Measurements from ENCODE around the gene NODAL.

NODAL gene

DNA sequence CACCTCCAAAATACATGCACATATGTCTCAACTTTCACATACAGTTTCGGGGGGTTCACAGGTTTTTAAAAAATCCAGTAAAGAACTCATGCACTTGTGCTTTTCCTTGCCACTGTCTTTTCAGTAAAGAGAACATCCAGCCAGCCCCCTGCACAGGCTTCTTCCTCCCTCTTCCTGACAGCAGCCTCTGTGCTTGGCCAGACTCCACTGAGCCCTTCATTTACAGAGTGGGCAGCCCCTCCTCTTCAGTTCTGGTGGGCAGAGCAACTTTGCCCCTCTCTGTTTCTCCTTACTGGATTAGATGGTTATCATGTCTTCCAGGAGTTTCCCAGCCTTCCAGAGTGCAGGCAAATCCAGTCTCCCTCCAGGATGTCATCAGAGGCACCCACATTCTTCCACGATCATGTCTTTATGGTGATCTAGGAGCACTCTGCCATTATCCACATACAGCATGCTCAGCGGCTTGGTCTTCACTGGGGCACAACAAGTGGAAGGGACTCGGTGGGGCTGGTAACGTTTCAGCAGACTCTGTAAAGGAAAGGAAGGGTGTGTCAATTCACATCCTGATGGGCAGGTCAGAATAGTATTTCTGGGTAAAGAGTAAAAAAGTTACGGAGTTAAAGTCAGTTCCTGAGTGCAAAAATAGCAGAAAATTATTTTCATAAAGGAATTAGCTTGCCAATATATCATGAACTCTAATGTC, 8.8 kb downstream of the NODAL start:
- DNase-seq = no peak

DNA sequence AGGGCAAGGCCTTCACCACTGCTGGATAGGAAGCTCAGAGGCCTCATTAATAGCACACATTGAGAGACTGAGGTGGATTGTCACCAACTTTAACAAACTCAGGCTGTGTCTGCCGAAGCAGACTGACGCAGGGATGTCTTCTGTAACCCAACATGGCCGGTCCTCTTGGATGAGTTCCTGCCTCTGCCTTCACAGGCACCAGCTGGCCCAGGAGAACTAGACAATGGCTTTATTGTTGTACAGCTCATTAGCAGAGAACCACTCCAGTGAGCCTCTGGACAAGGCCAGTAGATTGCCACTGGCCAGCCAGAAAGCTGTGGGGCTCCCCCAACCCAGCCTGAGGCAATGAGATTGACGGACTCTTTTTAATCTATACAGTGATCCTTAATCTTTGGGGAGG, 9.4 kb downstream of the NODAL start:
- no peak for DNase-seq

DNA sequence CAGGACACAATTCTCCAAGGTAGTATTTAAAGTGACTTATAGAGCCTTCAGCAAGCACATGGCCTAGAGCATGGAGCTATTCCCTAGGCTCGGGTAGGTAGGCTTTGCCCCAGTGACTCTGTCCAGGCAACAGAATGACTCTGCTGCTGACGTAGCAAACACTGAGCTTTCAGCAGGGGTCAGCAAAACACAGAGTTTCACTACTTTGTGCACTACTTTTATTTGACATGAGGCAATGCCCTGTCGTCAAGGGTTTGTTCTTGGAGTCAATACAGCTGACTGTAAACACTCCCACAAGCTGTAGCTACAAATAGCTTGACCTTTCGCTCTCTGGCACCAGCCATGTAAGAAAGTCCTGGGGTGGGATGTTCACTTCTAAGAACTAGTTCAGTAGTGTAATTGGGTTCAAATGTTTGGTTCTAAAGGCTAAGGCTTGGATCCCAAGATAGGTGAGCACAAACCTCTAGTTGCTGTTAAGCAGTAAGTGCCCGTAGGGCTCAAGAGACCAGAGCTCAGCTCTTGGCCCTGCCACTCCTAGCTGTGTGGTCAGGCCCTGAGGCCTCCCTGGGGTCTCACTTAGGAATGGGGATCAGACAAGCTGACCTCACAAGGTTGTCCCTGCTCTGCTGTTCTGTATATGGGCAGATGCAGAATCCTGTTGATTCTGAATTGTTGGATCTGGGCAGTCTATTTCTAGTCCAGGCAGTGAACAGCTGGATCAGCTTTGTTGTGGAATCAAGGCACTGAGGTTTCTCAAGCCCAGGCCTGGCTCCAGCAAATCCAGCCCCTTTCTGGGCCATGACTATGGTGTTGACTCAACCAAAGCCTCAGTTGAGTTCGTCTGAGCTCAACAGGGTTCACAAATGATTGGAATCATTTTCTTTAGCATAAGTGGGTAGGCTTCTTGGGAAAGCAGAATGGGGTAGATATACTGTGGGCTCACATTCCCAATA, 10.7 kb downstream of the NODAL start:
- no peak for DNase-seq

DNA sequence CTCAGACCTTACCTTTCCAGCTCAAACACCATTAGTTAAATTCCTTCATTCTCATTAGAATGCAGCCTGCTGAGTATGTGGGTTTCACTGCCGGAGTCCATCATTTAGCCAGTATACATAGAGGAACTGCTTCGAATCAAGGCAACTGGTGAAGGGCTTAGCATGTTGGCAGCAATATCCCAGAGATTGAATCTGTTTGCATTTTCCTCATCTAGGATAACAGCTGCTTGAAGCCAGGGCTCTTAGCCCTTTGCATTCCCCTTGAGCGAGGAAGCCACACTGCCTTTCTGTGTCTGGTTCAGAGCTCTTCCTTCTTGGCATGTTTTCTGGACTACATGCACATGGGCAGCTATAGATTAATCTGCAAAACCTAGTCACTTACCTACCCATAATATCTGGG, 14.7 kb downstream of the NODAL start:
- no peak for DNase-seq

DNA sequence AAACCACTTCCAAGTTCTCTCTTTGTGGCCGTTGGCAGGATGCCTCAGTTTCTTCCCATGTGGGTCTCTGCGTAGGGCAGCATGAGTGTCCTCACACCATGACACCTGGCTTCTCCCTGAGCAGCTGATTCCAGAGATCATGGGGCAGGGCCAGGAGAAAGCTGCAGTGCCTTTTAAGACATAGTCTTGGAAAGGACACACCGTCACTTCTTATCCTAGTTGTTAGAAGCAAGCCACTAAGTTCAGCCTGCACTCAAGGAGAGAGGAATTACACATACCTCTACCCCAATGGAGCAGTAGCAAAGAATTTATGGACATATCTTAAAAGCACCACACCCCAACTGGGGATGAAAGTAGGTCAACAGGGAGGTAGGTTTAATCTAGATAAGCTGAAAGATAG, 16.4 kb downstream of the NODAL start:
- no peak for DNase-seq

DNA sequence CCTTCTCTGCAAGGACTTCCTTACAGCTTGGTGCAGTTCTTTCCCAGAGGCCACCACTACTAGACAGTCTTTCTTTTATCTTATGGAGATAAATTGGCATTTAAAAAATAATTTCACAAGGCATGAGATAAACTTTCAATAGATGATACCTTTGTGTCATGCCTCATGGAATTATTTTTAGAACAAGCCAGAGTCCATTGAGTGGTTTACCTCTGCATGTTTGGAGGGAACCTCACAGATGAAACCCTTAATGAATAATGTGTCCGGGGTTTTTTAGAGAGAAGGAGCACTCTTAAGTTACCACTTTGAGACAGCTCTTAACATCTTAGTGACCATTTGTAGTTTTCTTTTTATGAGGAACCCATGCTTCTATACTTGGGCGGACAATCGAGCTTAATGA, 17.2 kb downstream of the NODAL start:
- no peak for DNase-seq

DNA sequence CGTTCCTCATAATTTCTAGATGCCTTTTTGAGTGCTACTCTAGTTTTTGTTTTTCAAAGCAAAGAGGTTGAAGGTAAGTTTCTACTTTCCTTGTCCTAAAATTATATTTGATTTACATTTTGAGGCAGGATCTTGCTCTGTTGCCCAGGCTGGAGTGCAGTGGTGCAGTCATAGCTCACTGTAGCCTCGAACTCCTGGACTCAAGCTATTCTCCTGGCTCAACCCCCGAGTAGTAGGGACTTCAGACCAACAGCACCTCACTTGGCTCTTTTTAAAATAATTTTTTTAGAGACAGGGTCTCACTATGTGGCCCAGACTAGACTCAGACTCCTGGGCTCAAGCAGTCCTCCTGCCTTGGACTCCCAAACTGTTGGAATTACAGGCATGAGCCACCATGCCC, 22.8 kb downstream of the NODAL start:
- no peak for DNase-seq

DNA sequence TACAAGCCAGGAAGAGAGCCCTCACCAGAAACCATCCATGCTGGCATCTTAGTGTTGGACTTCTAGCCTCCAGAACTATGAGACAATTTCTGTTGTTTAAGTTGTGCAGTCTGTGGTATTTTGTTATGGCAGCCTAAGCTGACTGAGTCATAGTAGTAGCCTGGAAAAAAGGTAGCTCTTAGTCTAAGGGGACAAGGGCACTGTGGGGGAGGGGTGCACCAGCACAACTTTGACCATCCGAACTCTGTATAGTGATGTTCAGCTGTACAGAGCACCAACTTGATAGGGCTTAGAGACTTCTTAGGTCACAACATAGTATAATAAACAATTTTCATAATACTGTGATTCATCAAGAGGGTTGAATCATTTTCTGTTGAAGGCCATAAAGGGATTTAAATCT, 23.3 kb downstream of the NODAL start:
- DNase-seq = no peak

DNA sequence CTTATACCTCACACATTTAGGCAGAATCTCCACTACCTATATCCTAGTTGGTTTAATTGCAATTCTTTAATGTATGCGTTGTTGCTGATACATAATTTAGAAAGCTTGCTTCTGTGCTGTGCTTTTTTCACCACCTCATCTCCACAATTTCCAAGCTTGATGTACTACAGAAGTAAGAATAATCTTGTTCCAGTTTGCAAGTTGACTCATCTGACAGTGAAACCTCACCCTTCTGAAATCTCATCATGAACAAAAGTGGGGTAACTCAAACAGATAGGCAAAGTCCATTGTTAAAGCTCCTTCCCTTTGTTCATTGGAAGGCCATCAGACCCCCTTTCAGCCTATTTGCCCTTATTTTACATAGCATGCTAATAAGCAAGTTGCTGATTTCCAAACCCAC, 23.9 kb downstream of the NODAL start:
- DNase-seq = no peak

DNA sequence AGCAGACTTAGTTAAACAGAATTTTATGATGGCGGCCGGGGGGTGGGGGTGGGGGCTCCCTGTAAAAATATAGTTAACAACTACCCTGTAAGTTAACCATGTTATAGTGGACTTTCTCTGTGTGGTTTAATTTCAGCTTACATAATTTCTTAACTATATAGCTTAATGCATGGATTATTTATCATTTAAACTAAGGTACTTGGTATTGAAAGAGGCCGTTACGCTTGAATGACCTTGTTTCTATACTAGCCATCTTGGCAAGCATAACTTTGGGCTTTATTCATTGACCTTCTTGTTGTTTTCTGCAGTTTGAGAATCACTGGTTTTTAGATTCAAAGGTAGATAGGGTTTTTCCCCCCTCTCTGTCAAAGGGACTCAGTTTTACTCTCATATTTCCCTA, 29.1 kb downstream of the NODAL start:
- no peak for DNase-seq

DNA sequence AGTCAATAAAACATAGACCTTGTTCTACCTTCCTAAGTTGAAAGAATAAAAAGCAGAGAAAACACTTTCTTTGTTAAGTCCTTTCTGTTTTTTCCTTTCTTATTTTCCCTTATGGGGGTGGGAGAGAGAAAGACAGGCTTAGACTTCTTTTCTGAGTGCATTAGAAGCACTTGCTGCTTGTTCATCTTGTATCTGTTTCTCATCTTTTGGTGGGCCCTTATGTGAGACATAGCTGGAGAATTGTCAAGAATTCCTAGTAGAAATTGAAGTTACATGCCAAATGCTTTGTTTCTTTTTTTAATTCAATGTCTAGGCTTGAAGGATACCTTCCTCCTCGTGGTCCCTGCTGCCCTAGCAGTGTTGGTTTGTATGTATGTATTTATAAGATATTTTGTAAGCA, 30.9 kb downstream of the NODAL start:
- no peak for DNase-seq

DNA sequence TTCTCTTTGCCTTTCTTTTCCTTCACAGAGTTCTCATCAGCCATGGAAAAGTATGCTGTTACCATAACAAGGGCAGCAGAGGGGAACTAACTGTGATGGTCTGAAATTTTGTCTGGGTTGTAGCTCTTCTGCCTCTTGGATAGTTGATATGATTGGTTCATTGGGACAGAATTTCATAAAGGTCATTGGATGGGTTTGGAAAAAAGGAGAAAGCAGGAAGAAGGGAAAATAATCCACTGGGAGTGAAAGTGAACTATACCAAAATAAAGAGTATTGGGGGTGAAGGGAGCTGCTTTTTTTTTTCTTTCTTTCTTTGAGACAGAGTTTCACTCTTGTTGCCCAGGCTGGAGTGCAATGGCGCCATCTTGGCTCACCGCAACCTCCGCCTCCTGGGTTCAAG, 31.7 kb downstream of the NODAL start:
- DNase-seq = no peak

DNA sequence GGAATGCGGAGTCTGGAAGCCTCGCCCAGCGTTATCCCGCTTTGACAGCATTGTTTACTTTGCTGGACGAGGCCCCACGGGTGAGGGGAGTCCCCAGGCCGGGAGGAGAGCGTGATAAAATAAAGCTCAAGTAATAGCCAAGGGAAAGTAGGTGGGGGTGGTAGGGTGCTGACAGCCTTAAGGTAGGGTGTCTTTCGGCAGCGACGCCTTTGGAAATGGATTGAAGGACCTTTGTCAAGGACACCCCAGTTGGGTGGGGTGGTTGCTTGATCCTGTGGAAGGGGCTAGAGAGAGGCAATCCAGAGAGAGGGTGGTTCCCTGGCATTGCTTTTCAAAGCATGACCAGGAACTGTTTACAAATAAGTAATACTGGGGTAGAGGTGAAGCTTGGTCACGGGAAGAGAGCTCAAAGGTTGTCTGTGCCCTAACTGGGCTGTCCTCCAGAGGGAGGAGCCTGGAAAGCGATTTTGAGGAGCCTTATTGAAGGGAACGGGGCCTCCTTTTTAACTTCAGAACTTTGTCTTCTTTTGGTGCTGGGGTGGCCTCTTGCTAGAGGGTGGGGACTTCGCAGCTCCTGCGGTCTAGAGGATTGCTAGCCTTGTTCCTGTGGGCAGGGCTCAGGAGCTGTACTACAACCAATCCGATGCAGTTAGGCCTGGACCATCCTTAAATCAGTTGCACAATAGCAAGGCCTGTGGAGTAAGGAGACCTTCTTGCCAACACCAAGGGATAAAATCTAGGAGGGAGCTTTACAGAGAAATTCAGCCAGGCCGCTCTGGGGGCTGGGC, 36.2 kb downstream of the NODAL start:
- DNase-seq = no peak

DNA sequence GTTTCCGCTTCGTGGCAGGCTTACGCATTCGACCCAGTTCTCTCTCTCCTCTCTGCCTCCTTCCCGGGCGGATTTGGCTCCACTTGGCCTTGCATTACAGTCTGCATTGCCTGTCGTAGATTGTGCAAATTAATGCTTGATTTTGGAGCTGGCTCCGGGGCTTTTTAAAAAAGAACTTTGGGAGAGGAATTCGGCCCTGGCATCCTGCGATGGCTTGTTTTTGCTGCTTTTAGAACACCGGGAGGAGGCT, 36.8 kb downstream of the NODAL start:
- no peak for DNase-seq

DNA sequence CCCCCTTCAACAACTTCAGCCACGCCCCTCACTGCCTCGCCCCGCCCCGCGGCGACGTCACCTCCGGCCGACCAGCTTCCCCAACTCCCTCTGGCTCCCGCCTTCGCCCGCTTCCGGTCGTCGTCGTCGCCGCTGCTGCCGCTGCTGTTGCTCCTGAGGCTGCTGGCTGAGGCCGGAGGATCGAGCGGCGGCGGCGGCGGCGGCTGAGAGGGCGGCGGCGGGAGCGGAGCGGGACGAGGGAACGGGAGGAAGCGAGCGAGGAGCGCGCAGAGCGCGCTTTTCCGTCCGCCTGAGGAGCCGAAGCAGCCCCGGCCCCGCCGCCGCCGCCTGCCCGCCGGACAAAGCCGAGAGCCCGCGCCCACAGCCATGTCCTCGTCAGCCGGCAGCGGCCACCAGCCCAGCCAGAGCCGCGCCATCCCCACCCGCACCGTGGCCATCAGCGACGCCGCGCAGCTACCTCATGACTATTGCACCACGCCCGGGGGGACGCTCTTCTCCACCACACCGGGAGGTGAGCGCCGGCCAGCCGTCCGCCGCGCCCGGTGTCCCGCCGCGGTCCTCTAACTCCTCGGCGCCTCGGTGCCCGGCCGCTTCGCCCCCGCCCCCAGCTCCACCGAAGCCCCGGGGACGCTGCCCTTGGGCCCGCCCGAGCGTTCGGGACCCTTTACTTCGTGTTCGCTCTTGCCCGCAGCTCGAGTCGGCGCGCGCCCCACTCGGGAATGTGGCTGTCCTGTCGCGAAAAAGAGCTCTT, 37.3 kb downstream of the NODAL start, which contains the start of gene EIF4EBP2:
TSS of gene EIF4EBP2 (plus strand) at position 110 of the 751 bp plus-strand sequence. CDS start at position 367, 257 bp downstream.
- DNase-seq = peak; percentile 100

DNA sequence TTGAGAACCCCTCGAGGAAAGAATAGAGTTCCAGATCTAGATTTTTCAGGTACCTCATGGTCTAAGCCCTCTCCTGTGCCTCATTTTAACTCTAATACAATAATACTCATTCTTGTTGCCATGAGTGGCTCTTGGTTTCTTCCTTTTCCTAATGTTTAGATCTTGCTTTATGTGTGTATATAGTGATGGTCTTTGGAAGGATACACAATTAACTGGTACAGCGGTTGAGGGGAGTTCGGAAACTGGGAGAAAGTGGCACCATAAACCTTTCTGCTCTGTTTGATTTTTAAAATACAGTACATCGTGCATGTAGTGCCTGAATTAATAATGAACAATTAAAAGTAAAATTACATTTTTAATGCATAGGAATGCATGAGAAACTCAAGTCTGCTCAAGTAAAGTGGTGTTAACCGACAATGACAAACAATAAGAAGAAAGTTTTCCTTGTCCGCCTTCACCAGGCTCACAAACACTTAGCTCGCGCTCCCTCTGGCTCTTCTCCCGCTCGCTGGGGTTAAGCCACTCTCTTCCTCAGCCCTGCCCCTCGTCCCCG, 37.9 kb downstream of the NODAL start:
- no peak for DNase-seq

DNA sequence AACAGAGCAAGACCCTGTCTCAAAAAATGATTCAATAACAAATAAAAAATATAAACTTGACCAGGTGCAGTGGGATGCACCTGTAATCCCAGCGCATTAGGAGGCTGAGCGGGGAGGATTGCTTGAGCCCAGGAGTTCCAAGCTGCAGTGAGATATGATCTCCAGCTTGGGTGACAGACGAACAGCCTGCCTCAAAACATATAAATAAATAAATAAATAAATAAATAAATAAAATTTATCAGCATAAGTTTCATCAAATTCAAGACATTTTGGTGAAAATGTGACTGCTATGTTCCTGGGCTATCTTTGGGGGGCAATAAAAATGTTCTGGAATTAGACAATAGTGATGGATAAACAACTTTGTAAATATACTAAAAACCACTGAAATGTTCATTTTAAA, 42.3 kb downstream of the NODAL start:
- DNase-seq = no peak

DNA sequence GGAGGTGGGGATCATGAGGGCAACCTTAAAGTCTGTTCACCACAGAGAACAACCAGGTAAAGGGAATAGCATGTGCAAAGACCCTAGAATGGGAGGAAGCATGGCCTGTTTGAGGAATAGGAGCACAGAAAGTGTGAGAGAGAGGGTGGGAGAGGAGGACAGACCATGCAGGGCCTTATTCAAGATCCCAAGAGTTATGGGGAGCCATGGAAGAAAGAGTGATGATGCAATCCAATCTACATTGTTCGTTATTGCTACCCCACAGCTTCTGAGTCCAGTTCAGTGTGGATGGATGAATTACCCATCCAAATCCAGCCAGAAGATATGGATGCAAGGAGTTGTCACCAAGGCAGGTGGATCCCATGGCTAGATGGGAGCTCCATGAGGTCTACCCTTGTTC, 45.3 kb downstream of the NODAL start:
- no peak for DNase-seq

DNA sequence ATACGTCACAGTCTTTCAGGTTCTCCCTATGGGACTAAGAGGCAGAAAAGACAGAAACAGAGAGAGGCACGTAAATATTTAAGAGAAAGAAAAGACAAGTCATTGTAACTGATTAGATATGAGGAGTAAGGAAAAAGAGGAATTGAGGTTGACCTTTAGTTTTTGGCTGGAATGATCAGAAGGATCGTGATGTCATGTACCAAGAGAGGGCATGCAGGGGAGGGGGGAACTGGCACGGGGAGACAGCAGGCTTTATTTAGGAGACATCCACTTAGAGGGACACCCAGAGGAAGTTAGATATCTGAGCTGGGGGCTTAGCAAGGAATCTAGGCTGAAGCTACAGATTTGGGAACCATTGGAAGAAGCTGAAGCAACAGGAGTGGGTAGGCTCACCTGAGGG, 49.8 kb downstream of the NODAL start:
- no peak for DNase-seq
